NCI-H1694 treated with DMSO at 0.1 percent for 48 hours (cell line): ENCODE data around the gene RAB11FIP3.
A peak's percentile ranks its signal among the peaks of the same experiment; 100 is the strongest.

Experiments
- DNase-seq: peaks from one replicate; lab custom pipeline; 2025; lab: John Stamatoyannopoulos, UW

The RAB11FIP3 gene

DNA sequence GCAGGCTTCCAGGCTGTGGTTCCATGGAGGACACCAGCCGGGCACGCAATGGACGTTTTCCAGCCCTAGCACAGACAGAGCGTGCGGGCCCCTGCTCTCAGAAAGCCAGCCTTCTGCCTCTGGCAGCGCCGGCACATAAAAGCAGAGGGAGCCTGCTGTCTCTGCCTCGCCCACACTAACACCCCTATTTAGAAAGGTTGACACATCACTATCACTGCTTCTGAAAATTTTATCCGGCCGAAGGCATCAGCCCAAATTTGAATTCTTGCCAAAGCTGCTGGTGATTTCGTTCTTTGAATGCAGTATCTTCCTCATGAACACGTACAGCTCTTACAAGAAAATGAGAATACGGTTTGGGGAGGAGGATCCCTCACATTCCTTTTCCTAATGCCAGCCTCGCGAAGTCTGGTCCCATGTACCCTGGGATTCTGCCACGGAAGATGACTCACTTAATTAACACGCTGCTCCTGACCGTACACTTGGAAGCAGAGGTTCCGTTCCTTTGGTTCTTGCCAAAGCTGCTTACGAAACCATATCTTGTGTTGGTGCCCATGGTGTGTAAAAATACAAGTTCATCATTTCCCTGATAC is 1.3 kb upstream of the RAB11FIP3 start:
- DNase-seq = peak; percentile 15

- DNase-seq = no peak
Observed at GRCh38 chr16:424623-425081, 797 bp upstream of the RAB11FIP3 start.

- no peak for DNase-seq
Observed at GRCh38 chr16:425740-426114, 278 bp downstream of the RAB11FIP3 start.

DNA sequence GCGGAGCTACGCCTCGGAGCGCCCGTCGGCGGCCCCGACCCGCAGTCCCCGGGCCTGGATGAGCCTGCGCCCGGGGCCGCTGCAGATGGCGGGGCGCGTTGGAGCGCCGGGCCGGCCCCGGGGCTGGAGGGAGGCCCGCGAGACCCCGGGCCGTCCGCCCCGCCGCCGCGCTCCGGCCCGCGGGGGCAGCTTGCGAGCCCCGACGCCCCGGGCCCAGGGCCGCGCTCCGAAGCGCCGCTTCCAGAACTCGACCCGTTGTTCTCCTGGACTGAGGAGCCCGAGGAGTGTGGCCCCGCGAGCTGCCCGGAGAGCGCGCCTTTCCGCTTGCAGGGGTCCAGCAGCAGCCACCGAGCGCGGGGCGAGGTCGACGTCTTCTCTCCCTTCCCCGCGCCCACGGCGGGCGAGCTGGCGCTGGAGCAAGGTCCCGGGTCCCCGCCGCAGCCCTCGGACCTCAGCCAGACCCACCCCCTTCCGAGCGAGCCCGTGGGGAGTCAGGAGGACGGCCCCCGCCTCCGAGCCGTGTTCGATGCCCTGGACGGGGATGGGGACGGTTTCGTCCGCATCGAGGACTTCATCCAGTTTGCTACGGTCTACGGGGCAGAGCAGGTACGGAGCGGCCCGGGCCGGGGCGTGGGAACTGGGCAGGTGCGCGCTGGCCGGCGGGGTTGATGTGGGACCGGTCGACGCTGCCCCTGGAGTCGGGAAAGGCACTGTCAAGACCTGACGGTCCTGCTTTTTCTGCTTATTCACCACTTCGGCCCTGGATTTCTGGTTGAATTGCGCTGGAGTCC is 861 bp downstream of the RAB11FIP3 start:
- DNase-seq = no peak

DNA sequence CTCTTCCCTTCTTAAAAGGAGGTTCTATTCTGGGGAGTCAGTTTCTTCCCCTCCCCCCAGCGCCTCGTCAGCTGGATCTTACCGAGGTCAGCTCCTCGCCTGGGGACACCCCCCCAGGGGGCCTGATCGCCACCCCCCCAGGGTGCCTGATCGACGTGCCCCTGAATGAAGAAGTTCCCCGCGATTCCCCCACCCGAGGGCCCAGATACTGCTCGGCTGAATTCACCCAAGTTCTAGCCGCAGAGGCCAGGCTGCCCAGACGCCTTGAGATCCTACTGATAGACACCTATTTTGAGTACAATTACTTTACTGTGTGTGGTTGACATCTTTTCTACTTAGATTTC is 1.4 kb downstream of the RAB11FIP3 start:
- no peak for DNase-seq

GRCh38 chr16:427250-427649 is 1.8 kb downstream of the RAB11FIP3 start:
- no peak for DNase-seq

- DNase-seq = no peak
Observed at GRCh38 chr16:430904-431303, 5.5 kb downstream of the RAB11FIP3 start.

- no peak for DNase-seq
Observed at GRCh38 chr16:440627-441026, 15.2 kb downstream of the RAB11FIP3 start.

DNA sequence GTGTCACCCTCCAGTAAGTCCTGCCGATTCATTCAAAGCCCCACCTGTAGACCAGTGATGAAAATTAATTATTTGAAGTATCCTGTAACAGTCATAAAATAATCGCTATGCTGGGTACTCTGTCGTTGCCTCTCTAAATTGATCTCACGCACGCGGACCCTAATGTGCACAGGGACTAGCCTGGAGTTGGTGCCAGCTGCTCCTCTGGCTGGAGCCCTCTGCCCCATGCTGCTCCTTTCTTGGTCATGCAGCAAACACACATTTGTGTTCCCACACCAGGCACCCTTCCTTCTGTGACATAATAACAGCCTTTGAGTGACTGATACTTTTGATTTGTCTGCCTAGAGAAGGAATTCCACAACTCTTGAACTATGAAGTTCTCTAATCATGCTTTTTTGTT is 16.0 kb downstream of the RAB11FIP3 start:
- no peak for DNase-seq

DNA sequence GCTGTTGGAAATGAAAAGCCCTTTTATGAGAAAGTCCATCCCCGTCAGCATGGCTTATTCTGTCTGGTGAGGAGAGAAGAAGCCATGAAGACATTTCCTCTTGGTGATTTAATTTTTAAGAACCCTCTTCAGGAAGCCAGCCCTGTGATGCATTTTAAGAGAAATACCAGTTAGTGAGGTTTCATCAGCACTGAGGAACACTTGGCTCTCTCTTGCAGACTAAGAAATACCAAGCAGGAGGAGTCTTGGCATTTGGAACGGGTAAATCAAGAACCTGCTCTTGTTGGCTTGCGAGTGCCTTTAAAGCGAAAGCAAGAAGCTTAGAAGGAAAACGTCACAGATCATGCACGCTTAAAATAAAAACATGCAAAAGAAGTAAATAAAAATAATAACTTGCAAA is 17.5 kb downstream of the RAB11FIP3 start:
- DNase-seq = no peak

DNA sequence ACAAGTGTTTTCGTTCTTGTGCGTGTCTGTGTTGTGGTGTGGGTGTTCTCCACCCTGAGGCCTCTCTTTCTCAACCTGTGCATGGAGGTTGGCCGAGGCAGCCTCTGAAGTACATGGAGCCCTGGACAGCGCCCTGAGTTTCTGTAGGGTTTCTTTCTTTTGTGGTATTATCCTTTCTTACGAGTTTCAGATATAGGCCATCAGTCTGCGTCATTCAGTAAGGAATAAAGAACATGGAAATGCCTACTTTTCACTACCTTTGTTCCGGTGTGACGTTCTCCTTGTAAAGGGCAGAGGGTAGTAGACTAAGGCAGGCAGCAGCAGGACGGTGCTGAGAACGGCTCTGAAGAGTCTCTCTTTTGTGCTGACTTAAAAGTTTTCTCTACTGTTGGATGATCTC is 18.6 kb downstream of the RAB11FIP3 start:
- DNase-seq = no peak

DNA sequence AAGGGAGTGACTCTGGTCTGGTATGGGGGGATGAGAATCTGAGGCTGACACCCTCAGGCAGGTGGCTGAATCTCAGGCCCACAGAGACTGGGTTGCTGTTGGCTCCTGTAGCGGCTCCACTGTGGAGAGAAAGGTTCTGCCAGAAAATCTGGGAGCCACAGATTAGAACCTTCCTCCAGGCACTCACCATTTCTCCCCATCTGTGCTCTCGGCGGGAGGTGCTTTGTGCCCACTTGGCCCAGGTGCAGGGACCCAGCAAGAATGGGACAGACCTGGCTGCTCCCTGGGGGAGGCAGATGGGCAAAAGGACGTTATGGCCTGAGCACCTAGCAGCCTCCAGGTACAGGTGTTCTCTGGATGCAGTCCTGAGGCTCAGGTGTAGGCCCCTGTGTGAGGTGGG is 20.1 kb downstream of the RAB11FIP3 start:
- DNase-seq = no peak

GRCh38 chr16:450385-450784 is 24.9 kb downstream of the RAB11FIP3 start:
- no peak for DNase-seq

DNA sequence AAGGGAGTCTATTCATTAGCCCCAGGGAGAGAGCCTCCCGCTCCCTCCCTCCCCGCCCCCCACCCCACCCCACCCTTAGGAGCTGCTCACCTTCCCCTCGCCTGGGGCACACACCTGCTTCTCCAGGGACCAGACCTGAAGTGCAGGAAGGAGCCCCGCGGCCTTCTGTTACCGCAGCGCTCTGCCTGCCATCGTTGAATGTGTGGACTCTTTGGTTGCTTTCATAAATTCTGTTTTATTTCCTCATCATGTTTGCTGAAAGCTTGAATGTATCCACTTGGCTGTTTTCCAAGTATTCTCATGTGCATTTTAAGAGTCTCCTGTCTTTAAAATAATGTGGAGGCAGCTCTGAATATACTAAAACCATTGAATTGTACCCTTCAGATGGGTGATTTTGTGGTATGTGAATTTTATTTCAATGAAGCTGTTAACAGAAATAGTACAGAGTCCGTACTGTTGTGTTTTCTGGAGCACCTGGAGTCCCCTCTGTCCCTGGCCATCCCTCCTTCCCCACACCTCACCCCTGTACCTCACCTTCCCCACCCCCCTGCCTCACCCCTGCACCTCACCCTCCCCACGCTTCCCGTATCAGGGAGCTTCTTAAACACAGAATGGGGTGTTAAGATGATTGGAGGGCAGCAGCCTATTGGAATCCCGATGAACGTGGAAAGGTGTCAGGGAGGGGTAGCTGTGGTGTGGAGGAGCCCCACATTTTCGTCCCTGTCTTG is 25.5 kb downstream of the RAB11FIP3 start:
- no peak for DNase-seq

DNA sequence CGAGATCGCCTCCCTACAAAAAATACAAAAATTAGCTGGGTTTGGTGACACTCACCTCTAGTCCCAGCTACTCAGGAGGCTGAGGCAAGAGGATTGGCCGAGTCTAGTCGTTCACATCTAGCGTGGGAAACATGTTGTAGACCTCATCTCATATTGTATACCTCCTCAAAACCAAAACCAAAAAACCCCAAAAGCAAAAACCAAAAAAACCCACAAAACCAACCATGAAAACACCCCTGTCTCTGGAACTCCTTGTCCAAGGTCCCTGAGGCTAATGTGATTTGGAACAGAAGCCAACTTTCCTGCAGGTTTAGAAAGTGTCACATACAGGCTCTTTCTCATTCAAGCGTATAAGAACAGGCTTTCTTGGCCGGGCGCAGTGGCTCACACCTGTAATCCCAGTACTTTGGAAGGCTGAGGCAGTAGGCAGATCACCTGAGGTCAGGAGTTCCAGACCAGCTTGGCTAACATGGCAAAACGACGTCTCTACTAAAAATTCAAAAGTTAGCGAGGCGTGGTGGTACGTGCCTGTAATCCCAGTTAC is 29.0 kb downstream of the RAB11FIP3 start:
- DNase-seq = no peak

- no peak for DNase-seq
Observed at GRCh38 chr16:455453-455852, 30.0 kb downstream of the RAB11FIP3 start.

- no peak for DNase-seq
Observed at GRCh38 chr16:456891-457483, 31.5 kb downstream of the RAB11FIP3 start.

DNA sequence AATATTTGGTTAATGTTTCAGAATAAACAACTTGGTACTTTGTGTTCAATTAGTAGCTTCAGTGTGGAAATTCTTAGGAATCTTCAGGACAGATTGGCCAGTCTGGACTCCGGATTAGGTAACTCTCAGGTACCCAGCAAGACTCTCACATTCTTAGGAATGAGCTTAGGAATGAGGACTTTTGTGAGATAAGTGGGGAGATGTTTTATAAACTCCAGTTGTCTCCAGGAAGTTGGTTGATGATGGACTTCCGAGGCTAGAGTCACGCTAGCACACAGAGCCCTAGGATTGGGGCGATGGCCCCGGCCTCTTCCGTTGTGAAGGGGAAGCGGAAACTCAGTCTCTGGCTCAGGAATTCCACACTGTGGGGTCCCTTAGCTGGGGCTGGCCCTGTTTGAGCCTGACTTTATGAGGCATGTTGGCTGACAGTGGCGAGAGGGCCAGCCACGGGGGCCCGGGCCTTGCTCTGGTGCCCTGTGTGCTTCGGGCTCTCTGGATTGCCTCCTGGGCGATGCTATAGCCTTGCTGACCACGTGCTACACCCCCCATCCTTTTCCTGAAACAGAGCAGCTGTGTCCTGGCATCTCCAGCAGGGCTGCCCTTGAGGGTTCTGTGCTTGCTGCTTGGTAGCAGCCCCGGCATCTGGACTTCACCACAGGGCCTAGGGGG is 32.4 kb downstream of the RAB11FIP3 start:
- DNase-seq = no peak

DNA sequence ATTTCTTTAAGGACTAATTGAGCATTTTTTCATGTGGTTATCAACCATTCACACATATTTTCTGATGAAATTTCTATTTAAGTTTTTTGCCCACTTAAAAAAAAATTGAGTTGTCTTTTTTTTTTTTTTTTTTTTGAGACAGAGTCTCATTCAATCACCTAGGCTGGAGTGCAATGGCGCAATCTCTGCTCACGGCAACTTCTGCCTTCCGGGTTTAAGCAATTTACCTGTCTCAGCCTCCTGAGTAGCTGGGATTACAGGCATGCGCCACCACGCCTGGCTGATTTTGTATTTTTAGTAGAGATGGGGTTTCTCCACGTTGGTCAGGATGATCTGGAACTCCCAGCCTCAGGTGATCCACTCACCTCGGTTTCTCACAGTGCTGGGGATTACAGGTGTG is 34.3 kb downstream of the RAB11FIP3 start:
- no peak for DNase-seq

DNA sequence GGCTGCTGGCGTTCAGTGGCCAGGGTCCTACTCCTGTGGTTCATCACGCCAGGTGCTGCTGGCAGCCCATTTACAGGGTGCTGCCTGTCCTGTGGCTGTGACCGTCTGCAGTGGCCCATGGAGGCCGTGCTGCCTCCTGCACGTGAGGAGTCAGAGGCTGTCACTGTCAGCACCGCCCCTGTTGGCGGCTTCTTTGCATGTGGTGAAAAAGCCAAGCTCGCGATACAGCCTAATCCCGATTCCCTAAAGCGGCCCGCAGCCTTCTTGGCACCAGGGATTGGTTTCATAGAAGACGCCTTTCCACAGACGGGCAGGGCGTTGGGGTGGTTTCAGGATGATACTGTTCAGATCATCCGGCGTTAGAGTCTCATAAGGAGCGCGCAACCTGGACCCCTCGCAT is 35.3 kb downstream of the RAB11FIP3 start:
- DNase-seq = no peak

DNA sequence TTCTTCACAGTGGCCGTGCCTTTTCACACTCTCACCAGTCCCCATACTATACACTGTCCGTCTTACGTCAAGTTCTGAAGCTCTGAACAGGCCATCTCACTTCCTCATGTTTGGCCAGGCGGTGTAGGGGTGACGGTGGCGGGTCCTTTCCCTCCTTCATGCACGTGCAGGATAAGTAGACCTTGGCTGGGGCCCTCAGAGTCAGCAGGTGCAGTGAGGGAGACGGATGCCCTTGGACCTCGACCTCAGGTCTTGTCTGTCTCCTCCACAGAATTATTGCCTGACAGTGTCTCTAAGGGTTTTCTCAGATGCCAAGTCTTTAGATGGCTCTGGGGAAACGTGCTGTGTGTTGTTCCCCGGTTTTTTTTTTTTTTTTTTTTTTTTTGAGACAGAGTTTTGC is 37.6 kb downstream of the RAB11FIP3 start:
- no peak for DNase-seq

- DNase-seq = peak; percentile 35
Observed at GRCh38 chr16:466651-467050, 41.2 kb downstream of the RAB11FIP3 start.
